22Rv1 (cell line): Measurements from ENCODE around the gene COL8A1.

ENCODE experiments used
- H3K27ac ChIP-seq: fragments of 450-650 bp; 2 replicates; pipeline ENCODE4 v1.5.1; 2017
- ZFX ChIP-seq: fragments of 450-650 bp; IDR thresholded peaks from 2 replicates; pipeline ENCODE4 v1.6.1; 2017; ENCODE audit warnings: antibody characterized with exemption, borderline replicate concordance
- TF ChIP-seq, protein P1 (sequence below): fragments of 450-650 bp; IDR thresholded peaks from 2 replicates; pipeline ENCODE4 v1.5.1; 2017; ENCODE audit warnings: mild to moderate bottlenecking

COL8A1 gene

DNA sequence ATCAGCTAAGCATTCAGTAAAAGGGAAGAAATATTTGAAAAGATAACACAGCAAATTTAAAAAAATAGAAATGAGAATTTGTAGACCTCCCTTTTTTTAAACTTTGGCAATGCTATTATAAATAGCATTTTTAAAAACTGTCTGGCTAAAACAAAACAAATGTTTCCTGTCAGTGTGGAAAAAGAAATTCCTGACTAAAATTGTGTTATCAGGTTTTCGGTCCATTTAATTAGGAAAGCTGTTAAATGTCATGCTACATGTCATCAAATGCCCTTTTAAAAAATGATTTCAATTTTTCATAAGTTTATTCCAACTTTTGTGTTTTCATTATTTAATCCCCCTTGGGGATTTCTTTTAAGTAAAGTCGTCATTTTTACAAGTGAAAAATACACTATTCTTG, 29.6 kb downstream of the COL8A1 start:
- H3K27ac ChIP-seq, result no peak overlapping the region
- no peak for TF ChIP-seq ZFX
- TF ChIP-seq, protein P1, sequence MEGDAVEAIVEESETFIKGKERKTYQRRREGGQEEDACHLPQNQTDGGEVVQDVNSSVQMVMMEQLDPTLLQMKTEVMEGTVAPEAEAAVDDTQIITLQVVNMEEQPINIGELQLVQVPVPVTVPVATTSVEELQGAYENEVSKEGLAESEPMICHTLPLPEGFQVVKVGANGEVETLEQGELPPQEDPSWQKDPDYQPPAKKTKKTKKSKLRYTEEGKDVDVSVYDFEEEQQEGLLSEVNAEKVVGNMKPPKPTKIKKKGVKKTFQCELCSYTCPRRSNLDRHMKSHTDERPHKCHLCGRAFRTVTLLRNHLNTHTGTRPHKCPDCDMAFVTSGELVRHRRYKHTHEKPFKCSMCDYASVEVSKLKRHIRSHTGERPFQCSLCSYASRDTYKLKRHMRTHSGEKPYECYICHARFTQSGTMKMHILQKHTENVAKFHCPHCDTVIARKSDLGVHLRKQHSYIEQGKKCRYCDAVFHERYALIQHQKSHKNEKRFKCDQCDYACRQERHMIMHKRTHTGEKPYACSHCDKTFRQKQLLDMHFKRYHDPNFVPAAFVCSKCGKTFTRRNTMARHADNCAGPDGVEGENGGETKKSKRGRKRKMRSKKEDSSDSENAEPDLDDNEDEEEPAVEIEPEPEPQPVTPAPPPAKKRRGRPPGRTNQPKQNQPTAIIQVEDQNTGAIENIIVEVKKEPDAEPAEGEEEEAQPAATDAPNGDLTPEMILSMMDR, result no peak

DNA sequence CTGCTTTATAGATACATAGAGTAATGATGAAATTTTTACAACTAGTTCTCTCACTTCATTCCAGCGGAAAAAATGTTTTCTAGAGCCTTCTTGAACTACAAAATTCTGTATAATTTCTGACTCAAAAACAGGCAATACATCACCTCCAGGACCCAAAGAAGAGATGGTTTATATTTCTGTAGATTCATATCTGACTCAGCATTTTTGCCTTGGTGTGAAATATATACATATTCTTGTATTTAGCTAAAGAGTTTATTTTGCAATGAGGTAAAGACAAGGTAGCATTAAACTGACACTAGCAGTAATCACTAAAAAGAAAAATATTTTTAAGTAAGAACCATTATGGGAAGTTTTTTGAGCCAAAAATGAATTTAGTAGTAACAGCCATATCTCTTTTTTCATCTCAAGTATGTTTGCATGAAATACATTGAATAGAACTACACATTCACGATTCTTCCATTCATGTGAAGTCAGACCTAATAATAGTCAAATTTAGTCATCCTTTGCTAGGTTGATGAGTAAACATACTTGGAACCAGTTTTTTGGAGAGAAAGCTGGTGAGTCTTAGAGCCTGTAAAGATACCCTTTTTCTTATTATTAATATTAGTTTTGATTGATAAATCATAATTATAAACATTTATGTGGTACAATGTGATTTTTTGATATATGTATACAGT, 31.6 kb downstream of the COL8A1 start:
- no peak overlapping the region for H3K27ac ChIP-seq
- TF ChIP-seq, protein P1, result no peak
- TF ChIP-seq ZFX, result no peak

- TF ChIP-seq, protein P1, result no peak
- TF ChIP-seq ZFX, result no peak
- no peak overlapping the region for H3K27ac ChIP-seq
These were observed 32.2 kb downstream of the COL8A1 start for GRCh38 chr3:99670556-99670950.

DNA sequence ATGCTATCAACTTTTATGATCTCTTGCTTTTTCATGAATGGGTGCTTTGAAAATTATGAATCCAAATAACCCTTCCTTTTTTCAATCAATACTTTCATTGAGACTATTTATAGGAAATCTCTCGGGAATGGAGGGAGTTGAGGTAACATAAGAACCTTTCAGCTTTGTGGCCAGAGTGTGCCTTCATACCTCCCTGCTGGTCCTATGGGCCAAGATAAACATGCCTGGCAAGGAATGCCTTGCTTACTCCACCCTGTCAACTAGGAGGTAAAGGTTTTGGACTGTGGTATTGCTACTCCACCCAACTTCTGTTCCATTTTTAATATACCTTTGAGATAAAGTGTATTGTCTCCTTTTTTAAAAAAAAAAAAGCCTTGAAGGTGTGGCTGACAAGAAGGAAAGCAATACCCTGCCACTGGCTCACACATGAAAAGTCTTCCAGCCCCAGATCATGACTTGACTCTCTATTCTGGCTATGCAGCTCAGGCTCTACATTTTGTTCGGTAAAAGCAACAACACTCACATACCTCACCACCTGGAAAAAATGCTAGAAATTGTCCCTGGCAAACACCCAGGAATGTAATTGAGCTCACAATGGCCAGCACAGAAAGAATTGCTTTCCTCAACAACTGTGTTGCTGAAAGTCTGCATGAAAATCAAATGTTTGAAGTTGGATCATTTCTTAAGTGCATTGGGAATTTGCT, 35.8 kb downstream of the COL8A1 start:
- H3K27ac ChIP-seq, result no peak overlapping the region
- TF ChIP-seq, protein P1, result no peak
- TF ChIP-seq ZFX, result no peak

GRCh38 chr3:99678023-99678422, 39.6 kb downstream of the COL8A1 start:
- TF ChIP-seq ZFX, result no peak
- TF ChIP-seq, protein P1, result no peak
- H3K27ac ChIP-seq, result no peak overlapping the region

GRCh38 chr3:99678896-99679295, 40.5 kb downstream of the COL8A1 start:
- TF ChIP-seq ZFX, result no peak
- TF ChIP-seq, protein P1, result no peak
- H3K27ac ChIP-seq, result no peak overlapping the region

GRCh38 chr3:99681512-99681911, 43.1 kb downstream of the COL8A1 start:
- TF ChIP-seq, protein P1, result no peak
- no peak for TF ChIP-seq ZFX

More at GRCh38 chr3:99681512-99681911, 43.1 kb downstream of the COL8A1 start:
- no peak overlapping the region for H3K27ac ChIP-seq
